GM19452 (cell line): Measurements from ENCODE around the gene GAGE12F.
"Not testable (repeated sequence)": the region's sequence is repeated elsewhere in the genome, so short reads cannot be mapped to it uniquely, and the experiment has no call there.

Experiments used
- ATAC-seq: cut with Tn5 transposase; IDR thresholded peaks from one replicate; pipeline ENCODE4 v1.9.1; 2021; ENCODE audit not compliant: unreplicated experiment

Gene GAGE12F, protein sequence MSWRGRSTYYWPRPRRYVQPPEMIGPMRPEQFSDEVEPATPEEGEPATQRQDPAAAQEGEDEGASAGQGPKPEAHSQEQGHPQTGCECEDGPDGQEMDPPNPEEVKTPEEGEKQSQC

DNA sequence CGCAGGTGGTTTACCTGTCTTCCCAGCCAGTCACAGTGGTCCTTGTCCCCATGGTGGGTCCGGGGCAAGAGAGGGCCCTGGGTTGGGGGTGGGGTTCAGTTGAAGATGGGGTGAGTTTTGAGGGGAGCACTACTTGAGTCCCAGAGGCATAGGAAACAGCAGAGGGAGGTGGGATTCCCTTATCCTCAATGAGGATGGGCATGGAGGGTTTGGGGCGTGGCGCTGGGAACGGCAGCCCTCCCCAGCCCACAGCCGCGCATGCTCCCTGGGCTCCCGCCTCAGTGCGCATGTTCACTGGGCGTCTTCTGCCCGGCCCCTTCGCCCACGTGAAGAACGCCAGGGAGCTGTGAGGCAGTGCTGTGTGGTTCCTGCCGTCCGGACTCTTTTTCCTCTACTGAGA is at the start of gene GAGE12F:
Gene GAGE12F, plus strand, starts transcription at position 301 of the 400 bp plus-strand sequence. CDS start 1,155 bp downstream, outside the sequence.
- ATAC-seq = not testable (repeated sequence)

DNA sequence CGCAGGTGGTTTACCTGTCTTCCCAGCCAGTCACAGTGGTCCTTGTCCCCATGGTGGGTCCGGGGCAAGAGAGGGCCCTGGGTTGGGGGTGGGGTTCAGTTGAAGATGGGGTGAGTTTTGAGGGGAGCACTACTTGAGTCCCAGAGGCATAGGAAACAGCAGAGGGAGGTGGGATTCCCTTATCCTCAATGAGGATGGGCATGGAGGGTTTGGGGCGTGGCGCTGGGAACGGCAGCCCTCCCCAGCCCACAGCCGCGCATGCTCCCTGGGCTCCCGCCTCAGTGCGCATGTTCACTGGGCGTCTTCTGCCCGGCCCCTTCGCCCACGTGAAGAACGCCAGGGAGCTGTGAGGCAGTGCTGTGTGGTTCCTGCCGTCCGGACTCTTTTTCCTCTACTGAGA is 28.8 kb upstream of the GAGE12F start, which contains the start of gene GAGE12C:
Gene GAGE12C, plus strand, starts transcription at position 301 of the 400 bp plus-strand sequence. CDS start 1,155 bp downstream, outside the sequence.
- ATAC-seq = not testable (repeated sequence)

DNA sequence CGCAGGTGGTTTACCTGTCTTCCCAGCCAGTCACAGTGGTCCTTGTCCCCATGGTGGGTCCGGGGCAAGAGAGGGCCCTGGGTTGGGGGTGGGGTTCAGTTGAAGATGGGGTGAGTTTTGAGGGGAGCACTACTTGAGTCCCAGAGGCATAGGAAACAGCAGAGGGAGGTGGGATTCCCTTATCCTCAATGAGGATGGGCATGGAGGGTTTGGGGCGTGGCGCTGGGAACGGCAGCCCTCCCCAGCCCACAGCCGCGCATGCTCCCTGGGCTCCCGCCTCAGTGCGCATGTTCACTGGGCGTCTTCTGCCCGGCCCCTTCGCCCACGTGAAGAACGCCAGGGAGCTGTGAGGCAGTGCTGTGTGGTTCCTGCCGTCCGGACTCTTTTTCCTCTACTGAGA is 19.2 kb upstream of the GAGE12F start, which contains the start of gene GAGE12D:
Gene GAGE12D, plus strand, starts transcription at position 301 of the 400 bp plus-strand sequence. CDS start 1,155 bp downstream, outside the sequence.
- not testable (repeated sequence) for ATAC-seq

DNA sequence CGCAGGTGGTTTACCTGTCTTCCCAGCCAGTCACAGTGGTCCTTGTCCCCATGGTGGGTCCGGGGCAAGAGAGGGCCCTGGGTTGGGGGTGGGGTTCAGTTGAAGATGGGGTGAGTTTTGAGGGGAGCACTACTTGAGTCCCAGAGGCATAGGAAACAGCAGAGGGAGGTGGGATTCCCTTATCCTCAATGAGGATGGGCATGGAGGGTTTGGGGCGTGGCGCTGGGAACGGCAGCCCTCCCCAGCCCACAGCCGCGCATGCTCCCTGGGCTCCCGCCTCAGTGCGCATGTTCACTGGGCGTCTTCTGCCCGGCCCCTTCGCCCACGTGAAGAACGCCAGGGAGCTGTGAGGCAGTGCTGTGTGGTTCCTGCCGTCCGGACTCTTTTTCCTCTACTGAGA is 9.7 kb upstream of the GAGE12F start, which contains the start of gene GAGE12E:
Gene GAGE12E, plus strand, starts transcription at position 301 of the 400 bp plus-strand sequence. CDS start 1,155 bp downstream, outside the sequence.
- ATAC-seq = not testable (repeated sequence)

DNA sequence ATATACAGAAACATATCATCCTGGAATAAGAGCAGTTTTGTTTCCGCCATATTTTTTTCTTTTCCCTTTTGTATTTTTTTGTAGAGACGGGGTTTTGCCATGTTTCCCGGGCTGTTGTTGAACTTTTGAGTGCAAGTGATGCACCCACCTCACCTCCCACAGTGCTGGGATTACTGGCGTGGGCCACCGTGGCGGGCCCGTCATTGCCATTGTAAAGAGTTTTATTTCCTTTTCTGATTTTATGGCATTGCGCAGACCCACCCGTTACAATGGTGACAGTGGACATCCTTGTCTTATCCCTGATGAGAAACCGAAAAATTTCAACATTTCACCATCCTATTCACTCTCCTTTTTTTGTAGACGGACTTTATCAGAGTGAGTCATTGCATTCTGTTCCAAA is 8.1 kb downstream of the GAGE12F start:
- ATAC-seq = not testable (repeated sequence)

DNA sequence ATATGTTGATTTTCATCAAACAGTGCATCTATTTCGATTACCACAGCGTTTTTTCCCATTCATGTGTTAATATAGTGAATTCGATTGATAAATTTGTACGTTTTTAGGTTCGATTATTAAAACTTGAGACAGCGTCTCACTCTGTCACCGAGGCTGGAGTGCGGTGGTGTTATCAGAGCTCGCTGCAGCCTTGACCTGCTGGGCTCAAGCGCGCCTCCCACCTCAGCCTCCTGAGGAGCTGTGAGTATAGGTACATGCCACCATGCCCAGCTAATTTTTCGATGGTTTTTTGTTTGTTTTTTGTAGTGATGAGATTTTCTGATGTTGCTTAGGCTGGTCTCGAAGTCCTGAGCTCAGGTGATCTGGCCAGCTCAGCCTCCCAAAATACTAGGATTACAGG is 8.5 kb downstream of the GAGE12F start:
- not testable (repeated sequence) for ATAC-seq

DNA sequence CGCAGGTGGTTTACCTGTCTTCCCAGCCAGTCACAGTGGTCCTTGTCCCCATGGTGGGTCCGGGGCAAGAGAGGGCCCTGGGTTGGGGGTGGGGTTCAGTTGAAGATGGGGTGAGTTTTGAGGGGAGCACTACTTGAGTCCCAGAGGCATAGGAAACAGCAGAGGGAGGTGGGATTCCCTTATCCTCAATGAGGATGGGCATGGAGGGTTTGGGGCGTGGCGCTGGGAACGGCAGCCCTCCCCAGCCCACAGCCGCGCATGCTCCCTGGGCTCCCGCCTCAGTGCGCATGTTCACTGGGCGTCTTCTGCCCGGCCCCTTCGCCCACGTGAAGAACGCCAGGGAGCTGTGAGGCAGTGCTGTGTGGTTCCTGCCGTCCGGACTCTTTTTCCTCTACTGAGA is 9.5 kb downstream of the GAGE12F start, which contains the start of gene GAGE12G:
Gene GAGE12G, plus strand, starts transcription at position 301 of the 400 bp plus-strand sequence. CDS start 1,155 bp downstream, outside the sequence.
- ATAC-seq = not testable (repeated sequence)

DNA sequence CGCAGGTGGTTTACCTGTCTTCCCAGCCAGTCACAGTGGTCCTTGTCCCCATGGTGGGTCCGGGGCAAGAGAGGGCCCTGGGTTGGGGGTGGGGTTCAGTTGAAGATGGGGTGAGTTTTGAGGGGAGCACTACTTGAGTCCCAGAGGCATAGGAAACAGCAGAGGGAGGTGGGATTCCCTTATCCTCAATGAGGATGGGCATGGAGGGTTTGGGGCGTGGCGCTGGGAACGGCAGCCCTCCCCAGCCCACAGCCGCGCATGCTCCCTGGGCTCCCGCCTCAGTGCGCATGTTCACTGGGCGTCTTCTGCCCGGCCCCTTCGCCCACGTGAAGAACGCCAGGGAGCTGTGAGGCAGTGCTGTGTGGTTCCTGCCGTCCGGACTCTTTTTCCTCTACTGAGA is 19.0 kb downstream of the GAGE12F start, which contains the start of gene GAGE12H:
Gene GAGE12H, plus strand, starts transcription at position 301 of the 400 bp plus-strand sequence. CDS start 1,155 bp downstream, outside the sequence.
- ATAC-seq = not testable (repeated sequence)

DNA sequence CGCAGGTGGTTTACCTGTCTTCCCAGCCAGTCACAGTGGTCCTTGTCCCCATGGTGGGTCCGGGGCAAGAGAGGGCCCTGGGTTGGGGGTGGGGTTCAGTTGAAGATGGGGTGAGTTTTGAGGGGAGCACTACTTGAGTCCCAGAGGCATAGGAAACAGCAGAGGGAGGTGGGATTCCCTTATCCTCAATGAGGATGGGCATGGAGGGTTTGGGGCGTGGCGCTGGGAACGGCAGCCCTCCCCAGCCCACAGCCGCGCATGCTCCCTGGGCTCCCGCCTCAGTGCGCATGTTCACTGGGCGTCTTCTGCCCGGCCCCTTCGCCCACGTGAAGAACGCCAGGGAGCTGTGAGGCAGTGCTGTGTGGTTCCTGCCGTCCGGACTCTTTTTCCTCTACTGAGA is 28.6 kb downstream of the GAGE12F start, which contains the start of gene GAGE2A:
Gene GAGE2A, plus strand, starts transcription at position 301 of the 400 bp plus-strand sequence. CDS start 1,155 bp downstream, outside the sequence.
- not testable (repeated sequence) for ATAC-seq

DNA sequence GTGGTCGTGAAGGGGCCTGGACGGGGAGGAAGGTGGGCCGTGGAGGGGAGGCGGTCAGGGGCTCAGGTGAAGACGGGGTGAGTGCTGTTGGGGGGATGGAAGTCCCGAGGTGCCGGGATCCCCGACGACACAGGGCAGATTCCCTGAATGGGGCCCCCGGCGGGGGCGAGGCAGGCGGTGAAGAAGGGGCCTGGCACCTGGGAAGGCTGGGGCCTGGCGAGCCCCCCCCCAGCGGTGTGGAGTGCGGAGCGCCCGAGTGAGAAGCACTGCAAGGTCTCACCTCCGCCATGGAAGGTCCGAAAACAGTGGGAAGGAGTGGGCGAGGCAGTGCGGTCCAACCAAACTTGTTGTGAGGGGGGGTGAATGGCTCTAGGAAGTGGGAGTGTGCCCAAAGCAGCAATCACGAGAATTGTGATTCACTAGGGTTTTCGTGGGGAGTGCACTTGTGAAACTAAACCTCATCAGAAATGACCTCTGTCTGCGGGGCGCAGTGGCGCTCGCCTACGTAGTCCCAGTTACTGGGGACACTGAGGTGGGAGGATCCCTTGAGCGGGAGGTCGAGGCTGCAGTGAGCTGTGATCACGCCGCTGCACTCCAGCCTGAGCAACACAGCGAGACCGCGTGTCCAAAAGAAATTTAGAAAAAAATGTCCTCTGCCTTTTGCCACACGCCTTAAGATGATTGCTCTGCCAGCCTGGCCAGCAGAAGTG is 29.3 kb downstream of the GAGE12F start:
- ATAC-seq = not testable (repeated sequence)

DNA sequence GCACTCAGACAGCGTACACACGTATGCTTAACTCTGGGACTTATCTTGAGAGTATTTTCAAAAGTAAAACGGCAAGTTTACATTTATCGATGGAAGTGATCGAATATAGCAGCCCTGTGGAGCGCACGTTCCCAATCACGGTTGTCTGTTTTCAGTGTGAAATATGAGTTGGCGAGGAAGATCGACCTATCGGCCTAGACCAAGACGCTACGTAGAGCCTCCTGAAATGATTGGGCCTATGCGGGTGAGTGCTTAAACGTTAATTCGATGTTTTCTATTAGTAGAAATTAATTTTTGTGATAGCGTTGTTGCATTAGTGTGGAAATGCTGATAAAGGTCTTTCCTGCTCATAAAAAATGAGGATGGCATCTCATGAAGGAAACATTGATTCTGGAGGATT is 29.8 kb downstream of the GAGE12F start:
- ATAC-seq = not testable (repeated sequence)

DNA sequence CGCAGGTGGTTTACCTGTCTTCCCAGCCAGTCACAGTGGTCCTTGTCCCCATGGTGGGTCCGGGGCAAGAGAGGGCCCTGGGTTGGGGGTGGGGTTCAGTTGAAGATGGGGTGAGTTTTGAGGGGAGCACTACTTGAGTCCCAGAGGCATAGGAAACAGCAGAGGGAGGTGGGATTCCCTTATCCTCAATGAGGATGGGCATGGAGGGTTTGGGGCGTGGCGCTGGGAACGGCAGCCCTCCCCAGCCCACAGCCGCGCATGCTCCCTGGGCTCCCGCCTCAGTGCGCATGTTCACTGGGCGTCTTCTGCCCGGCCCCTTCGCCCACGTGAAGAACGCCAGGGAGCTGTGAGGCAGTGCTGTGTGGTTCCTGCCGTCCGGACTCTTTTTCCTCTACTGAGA is 38.1 kb downstream of the GAGE12F start, which contains the start of gene GAGE1:
Gene GAGE1, plus strand, starts transcription at position 301 of the 400 bp plus-strand sequence. CDS start 1,155 bp downstream, outside the sequence.
- not testable (repeated sequence) for ATAC-seq

DNA sequence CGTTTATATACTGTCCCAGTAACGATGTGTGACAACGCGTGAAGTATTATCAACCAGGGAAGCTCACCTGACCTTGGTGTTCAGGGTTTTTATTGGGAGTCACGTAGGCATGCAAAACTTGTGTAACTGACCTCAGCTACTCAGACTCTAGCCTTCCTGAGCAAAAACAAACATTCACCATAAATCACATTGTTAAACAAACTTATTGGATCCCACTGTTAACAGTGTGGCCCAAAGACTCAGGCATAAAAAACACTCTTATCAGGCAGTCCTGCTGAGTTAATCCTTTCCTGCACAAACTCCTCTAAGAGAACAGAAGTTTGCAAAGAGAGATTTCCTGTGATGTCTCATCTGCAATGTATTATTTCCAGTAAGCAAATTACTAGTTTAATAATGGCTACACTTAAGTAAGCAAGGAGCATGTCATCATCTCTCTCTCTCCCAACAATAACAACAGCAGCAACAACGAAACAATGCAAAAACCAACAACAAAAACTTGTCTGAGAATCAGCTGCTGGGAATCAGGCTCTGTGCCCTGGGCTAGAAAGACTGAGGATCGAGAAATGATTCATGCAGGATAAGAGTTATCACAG is 50.2 kb downstream of the GAGE12F start:
- ATAC-seq = no peak
